Activated naive CD8-positive, alpha-beta T cell (primary cell): ENCODE data around the gene CROCC2.

ENCODE experiments used
- H3K27ac Mint-ChIP-seq: one replicate; pipeline ENCODE4 v1.8.0; 2021; ENCODE audit warnings: mixed read lengths
- H3K27me3 Mint-ChIP-seq: one replicate; pipeline ENCODE4 v1.8.0; 2021; ENCODE audit warnings: mixed read lengths
- H3K36me3 Mint-ChIP-seq: one replicate; pipeline ENCODE4 v1.8.0; 2021; ENCODE audit warnings: mixed read lengths
- H3K4me1 Mint-ChIP-seq: one replicate; pipeline ENCODE4 v1.8.0; 2021; ENCODE audit warnings: low read depth, mixed read lengths
- H3K4me3 Mint-ChIP-seq: one replicate; pipeline ENCODE4 v1.8.0; 2021; ENCODE audit warnings: mild to moderate bottlenecking, mixed read lengths
- H3K9me3 Mint-ChIP-seq: one replicate; pipeline ENCODE4 v1.8.0; 2021; ENCODE audit warnings: low read depth, mixed read lengths

CROCC2 gene

GRCh38 chr2:240886023-240886565 lies 20.0 kb upstream of the CROCC2 start:
- Mint-ChIP-seq H3K27me3 (no peaks in the 10 kb centered on the region), H3K9me3 (no peaks in the 10 kb centered on the region), H3K4me3 (no peak overlapping the region), H3K4me1 (peaks cover 3% of the 10 kb centered on the region), H3K27ac (no peak overlapping the region), H3K36me3 (no peaks in the 10 kb centered on the region)

DNA sequence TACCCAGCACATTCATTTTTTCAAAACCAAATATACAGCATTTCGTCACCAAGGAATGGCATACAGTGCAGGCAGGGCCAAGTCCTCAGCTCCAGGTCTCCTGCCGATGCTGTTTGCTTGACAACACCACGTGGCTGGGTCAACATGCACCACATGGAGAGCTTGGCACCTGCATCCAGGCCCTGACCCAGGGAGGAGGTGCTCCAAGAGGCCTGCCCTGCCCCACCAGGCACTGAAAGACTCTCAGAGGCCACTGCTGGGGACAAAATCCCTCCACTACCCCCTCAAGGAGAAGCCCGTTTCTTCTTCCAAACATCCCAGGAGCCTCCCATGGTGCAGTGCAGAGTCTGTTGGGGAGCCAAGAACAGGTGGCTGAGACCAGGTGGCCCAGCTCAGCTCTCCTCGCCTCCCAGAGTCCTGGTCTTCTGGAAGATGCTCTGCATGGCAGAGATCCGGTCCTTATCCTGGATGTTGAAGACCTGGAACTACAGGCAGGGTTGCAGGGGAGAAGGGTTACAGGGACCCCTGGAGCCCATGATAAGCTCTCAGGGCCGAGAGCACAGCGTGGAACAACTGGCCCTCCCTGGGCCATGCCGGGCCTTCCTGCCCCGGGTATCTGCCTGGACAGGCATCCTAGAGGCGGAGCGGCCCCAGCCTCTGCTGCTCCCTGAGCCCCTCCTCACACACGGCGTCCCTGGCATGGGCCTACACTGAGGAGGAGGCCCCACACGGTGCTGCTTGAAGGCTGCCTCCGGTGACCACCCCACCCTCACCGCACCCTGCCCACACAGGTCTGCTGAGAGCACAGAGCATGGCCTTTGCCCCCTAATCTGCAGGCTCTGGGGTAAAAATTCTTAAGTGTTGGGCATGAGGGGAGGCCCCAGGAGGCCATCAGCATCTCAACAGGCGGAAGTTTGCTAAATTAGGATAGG lies 19.2 kb upstream of the CROCC2 start:
- Mint-ChIP-seq H3K27me3 (no peaks in the 10 kb centered on the region), H3K36me3 (no peaks in the 10 kb centered on the region), H3K4me1 (peaks cover 1% of the 10 kb centered on the region), H3K9me3 (no peaks in the 10 kb centered on the region), H3K27ac (no peak overlapping the region), H3K4me3 (no peak overlapping the region)

GRCh38 chr2:240887631-240888030 lies 18.5 kb upstream of the CROCC2 start:
- Mint-ChIP-seq H3K4me1 (no peaks in the 10 kb centered on the region), H3K4me3 (no peak overlapping the region), H3K36me3 (no peaks in the 10 kb centered on the region), H3K27ac (no peak overlapping the region), H3K27me3 (no peaks in the 10 kb centered on the region), H3K9me3 (no peaks in the 10 kb centered on the region)

DNA sequence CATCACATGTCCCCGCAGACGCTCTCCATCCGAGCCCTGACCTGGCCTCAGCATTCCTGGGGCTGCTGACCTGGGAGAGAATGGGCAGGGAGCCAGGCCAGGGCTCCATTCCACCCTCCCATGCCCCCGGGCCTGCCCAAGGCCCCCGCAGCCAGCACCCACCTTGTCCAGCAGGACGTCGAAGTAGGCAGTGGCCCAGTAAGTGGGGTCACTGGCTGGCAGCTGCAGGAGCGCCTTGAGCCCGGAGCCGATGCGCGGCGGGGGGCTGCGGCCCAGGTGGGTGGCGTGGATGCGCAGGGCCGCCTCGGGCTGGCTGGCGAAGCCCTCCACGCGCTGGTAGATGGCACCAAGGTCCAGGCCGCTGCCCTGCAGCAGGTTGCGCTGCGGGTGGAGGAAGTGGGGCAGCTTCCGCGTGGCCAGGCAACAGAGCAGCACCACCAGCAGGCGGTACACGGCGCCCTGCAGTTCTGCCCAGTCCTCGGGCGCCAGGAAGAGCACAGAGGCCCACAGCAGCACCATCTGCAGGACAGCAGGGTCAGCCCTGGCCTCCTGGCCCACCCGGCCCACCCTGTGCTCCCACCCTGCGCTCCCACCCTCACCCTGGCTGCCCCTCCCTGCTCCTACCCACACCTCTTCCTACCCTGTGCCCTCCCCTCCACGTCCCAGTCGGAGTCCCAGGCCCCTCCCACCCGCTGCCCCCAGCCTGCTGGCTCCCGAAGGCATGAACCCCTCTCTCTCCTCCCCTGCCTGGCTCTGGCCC lies 17.8 kb upstream of the CROCC2 start:
- Mint-ChIP-seq H3K9me3 (no peaks in the 10 kb centered on the region), H3K4me3 (no peak overlapping the region), H3K36me3 (no peaks in the 10 kb centered on the region), H3K27ac (no peak overlapping the region), H3K4me1 (no peaks in the 10 kb centered on the region), H3K27me3 (no peaks in the 10 kb centered on the region)

DNA sequence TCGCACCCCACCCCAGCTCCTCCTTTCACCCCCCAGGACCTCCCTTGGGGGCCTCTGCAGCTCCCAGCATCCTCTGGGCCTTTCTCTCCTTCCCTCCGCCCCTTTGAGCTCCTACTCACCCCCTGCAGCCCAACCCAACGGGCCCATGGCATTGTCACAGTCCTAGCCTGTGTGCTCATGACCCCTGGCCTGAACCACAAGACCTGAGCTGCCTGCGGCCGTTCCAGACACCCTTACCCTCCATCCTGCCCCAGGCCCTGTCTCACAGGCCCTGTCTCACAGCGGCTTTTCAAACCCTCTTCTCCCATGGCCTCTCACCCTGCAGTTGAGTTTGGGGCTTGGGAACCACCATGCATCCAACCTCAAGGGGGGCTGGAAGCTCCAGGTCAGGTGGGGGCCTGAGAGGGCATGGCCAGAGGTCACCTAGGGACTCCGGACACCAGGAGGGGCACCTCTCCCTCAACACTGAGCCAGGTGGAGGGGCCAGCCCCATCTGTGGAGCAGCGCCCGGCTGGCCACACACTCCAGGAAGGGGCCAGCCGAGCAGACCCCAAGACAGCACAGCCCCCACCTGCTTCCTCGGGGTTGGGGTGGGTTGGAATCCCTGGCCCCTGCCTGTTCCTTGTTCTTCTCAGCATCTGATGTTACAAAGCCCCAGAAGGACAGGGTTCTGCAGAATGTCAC lies 17.1 kb upstream of the CROCC2 start:
- Mint-ChIP-seq H3K27ac (no peak overlapping the region), H3K36me3 (no peaks in the 10 kb centered on the region), H3K4me3 (no peak overlapping the region), H3K9me3 (no peaks in the 10 kb centered on the region), H3K27me3 (no peaks in the 10 kb centered on the region), H3K4me1 (peaks cover 4% of the 10 kb centered on the region)

- Mint-ChIP-seq H3K9me3 (no peaks in the 10 kb centered on the region), H3K27me3 (no peaks in the 10 kb centered on the region), H3K4me1 (peaks cover 4% of the 10 kb centered on the region), H3K27ac (no peak overlapping the region), H3K36me3 (no peaks in the 10 kb centered on the region), H3K4me3 (no peak overlapping the region)
Measured at GRCh38 chr2:240889601-240890560, 16.3 kb upstream of the CROCC2 start.

DNA sequence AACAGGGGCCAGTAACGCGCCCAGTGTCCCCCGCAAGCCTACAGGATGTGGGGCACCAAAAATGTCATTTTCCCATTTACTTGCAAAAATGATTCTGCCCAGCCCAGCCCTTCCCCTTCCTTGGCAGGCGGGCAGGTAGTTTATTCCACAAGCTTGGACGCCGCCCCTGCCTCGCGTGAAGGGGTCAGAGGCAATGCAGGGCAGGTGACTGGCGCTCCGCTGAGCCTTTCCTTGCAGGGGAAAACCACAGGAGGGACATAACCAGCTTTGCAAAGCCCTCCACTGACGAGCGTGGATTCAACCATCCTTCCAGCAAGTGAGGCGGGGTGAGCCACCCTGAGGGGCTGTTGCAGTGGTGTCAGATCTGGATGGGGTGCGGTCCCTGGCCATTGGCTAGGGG lies 15.4 kb upstream of the CROCC2 start:
- Mint-ChIP-seq H3K27me3 (no peaks in the 10 kb centered on the region), H3K4me1 (peaks cover 4% of the 10 kb centered on the region), H3K27ac (no peak overlapping the region), H3K36me3 (no peaks in the 10 kb centered on the region), H3K9me3 (no peaks in the 10 kb centered on the region), H3K4me3 (no peak overlapping the region)

DNA sequence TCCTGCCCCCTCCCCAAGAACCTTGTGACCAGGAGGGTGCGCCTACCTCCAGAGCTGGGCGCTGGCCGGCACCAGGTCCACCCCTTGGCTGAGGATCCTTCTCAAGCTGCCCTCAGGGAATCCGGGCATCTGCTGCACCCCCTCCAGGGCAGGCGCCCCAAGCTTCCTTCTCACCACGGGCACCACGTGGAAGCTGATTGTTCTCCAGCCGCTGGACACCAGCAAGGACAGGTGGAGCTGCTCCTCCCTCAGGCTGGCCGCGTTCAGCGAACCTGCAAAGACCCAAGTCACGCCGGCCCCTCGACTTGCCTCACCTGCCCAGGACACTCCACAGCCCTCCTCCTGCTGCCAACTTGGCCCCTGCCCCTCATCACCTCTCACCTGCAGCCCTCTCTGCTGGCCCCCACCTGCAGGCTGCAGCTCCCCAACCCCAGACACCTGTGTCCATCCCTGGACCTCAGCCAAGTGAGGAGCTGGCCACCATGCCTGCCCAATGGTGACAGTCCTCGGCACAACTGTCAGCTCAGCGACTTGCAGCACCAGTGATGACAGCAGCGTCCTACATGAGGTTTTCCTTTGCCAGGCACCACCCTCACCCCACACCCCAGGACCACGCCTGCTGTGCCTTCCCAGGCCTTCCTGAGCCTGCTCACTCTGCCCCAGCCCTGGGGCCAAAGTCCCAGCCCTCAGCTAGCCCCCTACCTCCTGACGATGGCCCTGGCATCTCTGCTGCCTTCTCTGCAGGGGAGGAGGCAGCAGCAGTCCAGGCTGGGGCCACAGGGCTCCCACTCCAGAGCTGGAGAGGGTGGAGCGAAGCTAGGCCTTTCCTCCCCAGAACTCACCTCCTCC lies 14.4 kb upstream of the CROCC2 start:
- no peaks in the 10 kb centered on the region for H3K36me3 Mint-ChIP-seq
- H3K27me3 Mint-ChIP-seq = no peaks in the 10 kb centered on the region
- peaks cover 4% of the 10 kb centered on the region for H3K4me1 Mint-ChIP-seq
- H3K4me3 Mint-ChIP-seq = no peak overlapping the region
- H3K27ac Mint-ChIP-seq = no peak overlapping the region
- H3K9me3 Mint-ChIP-seq = no peaks in the 10 kb centered on the region

- Mint-ChIP-seq H3K4me1 (peaks cover 4% of the 10 kb centered on the region), H3K4me3 (no peak overlapping the region), H3K36me3 (no peaks in the 10 kb centered on the region), H3K27me3 (no peaks in the 10 kb centered on the region), H3K9me3 (no peaks in the 10 kb centered on the region), H3K27ac (no peak overlapping the region)
Measured at GRCh38 chr2:240892356-240892755, 13.8 kb upstream of the CROCC2 start.

- Mint-ChIP-seq H3K36me3 (no peaks in the 10 kb centered on the region), H3K4me3 (no peak overlapping the region), H3K9me3 (no peaks in the 10 kb centered on the region), H3K27ac (no peak overlapping the region), H3K4me1 (peaks cover 4% of the 10 kb centered on the region), H3K27me3 (no peaks in the 10 kb centered on the region)
Measured at GRCh38 chr2:240892925-240893324, 13.2 kb upstream of the CROCC2 start.

DNA sequence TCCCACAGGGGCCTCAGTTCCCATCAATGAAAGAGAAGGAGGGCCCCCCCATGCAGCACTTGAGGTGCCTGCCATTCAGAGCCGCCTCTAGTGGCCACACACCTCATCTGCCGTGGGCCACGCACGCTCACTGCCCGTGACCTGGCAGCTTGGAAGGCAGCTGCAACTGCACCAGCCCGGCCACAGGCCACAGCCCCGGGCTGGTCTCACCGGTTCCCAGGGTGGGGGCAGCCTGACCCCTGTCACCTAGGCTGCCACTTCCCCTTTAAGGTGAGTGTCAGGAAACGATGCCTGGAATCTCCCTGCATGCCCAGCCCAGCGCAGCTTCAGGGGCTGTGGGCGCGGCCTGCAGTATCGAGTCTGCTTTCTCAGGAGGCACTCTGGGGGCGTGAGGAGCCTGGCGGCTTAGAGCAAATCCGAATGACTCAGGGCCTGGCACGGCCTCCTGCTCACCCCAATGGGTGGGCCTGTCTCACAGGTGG lies 12.7 kb upstream of the CROCC2 start:
- no peaks in the 10 kb centered on the region for H3K27me3 Mint-ChIP-seq
- H3K36me3 Mint-ChIP-seq = no peaks in the 10 kb centered on the region
- no peaks in the 10 kb centered on the region for H3K9me3 Mint-ChIP-seq
- H3K4me3 Mint-ChIP-seq = peak overlapping the region; percentile 23
- peak overlapping the region; percentile 16 for H3K27ac Mint-ChIP-seq
- H3K4me1 Mint-ChIP-seq = peaks cover 4% of the 10 kb centered on the region

DNA sequence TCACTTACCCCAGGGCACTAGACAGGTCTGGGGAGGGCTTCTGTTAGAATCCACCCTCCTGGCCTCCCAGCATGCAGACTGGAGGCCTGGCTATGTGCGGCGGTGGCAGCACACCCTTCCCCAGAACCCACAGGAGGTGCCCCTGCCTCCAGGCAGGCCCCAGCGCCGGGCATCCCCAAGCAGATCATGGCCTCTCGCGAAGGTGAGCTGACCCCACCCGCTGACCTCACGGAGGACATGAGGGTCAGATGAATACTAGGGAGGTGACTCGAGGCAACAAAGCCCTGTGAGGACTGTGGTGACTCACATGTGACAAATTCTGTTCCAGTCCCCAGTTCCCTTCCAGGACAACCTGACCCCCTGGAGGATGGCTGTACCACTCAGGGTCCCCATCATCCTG lies 12.1 kb upstream of the CROCC2 start:
- no peaks in the 10 kb centered on the region for H3K36me3 Mint-ChIP-seq
- H3K27me3 Mint-ChIP-seq = no peaks in the 10 kb centered on the region
- H3K4me1 Mint-ChIP-seq = peaks cover 4% of the 10 kb centered on the region
- no peak overlapping the region for H3K4me3 Mint-ChIP-seq
- H3K9me3 Mint-ChIP-seq = no peaks in the 10 kb centered on the region
- H3K27ac Mint-ChIP-seq = no peak overlapping the region

DNA sequence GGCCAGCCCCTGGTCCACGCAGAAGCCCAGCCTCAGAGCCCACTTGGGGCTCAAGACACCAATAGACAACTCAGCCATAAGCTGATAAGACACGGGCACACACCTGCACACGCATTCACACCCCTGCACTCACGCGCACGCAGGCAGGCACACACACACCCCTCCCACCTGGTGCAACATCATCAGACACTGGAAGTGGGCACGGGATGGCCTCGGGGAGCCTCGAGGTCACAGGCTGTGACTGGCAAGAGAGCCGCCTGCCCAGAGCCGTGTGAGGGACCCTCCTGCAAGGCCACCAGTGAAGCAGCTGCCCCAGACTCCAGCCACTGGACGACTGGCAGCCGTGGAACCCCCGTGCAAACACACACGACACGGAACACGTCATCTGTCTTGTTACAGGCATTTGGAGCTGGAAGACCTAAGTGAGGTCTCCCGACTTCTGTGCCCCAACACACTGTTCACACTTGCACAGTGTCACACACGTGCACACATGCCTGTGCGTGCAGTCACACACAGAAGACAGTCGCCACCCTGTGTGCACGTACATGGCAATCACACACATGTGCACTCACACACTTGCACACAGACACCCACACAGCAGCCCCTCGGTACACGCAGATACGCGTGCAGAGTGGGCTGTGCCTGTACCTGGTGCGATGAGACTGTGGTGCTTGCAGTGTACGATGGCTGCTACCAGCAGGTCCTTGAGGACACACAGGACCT lies 11.1 kb upstream of the CROCC2 start:
- no peaks in the 10 kb centered on the region for H3K27me3 Mint-ChIP-seq
- H3K36me3 Mint-ChIP-seq = no peaks in the 10 kb centered on the region
- H3K4me3 Mint-ChIP-seq = no peak overlapping the region
- H3K4me1 Mint-ChIP-seq = peaks cover 4% of the 10 kb centered on the region
- no peaks in the 10 kb centered on the region for H3K9me3 Mint-ChIP-seq
- H3K27ac Mint-ChIP-seq = no peak overlapping the region
